AG08396 (cell line): ENCODE results near the gene TSGA10IP.
A peak's percentile ranks its signal among the peaks of the same experiment; 100 is the strongest.
"Not testable (repeated sequence)": the region's sequence is repeated elsewhere in the genome, so short reads cannot be mapped to it uniquely, and the experiment has no call there.

Experiments used
- DNase-seq: peaks from one replicate; pipeline ENCODE4 v3.0.0; 2012; ENCODE audit warnings: low spot score, mixed read lengths

Gene TSGA10IP

GRCh38 chr11:65946655-65947054, 1.4 kb downstream of the TSGA10IP start:
- no peak for DNase-seq

DNA sequence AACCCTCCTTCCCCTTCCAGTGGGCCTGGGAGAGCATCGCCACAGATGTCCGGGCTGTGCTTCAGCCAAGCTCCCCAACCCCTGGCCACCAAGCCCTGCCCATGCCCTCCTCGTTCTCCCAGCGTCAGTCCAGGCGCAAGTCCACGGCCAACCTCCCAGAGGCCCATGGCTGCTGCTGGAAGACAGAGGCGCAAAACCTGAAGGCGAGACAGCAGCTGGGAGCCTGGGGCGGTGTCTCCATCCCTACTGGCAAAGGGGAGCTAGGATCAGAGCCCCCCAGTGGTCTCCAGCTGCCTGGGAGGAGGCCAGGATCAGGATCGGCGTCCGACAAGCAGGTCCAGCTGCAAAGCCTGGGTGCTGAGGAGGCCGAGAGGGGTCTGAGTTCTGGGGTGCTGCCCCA, 1.9 kb downstream of the TSGA10IP start:
- DNase-seq = no peak

- no peak for DNase-seq
These were observed 2.4 kb downstream of the TSGA10IP start for GRCh38 chr11:65947603-65948125.

GRCh38 chr11:65950711-65951110, 5.4 kb downstream of the TSGA10IP start:
- not testable (repeated sequence) for DNase-seq

- not testable (repeated sequence) for DNase-seq
These were observed 6.4 kb downstream of the TSGA10IP start for GRCh38 chr11:65951641-65952040.

GRCh38 chr11:65952052-65952521, 6.8 kb downstream of the TSGA10IP start:
- DNase-seq = no peak

DNA sequence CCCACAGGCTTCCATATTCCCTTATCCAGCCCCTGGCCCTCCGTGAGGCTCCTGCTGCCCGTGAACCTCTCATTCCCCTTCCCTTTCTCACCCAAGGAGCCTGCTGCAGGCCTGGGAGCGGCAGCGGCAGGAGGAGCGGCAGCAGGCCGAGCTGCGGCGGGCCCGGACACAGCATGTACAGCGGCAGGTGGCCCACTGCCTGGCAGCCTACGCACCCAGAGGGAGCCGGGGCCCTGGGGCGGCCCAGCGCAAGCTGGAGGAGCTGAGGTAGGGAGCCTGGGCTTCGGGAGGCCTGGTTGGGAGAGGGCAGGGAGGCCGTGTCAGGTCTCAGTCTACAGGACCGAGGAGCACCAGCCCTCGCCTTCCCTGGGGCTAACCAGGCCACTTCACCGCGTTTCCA, 8.2 kb downstream of the TSGA10IP start:
- no peak for DNase-seq

- DNase-seq = no peak
These were observed 9.5 kb downstream of the TSGA10IP start for GRCh38 chr11:65954771-65955170.

DNA sequence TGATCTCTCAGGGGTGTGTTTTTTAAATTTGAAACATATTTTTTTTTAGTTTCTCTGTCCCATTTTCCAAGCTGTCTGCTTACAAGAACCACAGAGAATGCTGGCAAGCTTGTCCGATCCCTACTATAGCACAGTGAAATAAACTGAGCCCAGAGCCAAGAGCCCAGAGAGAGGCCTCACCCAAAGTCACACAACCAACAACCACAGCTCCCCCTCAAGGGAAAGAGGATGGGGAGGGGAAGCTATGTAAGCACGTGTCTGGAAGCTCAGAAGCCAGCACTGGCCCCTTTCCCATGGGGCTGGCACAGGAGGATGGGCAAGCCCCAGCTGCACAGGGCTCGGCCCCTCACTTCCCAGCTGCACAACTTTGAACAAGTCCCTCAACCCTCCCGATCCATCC, 13.0 kb downstream of the TSGA10IP start:
- no peak for DNase-seq

GRCh38 chr11:65958774-65959420, 13.6 kb downstream of the TSGA10IP start:
- DNase-seq = no peak

DNA sequence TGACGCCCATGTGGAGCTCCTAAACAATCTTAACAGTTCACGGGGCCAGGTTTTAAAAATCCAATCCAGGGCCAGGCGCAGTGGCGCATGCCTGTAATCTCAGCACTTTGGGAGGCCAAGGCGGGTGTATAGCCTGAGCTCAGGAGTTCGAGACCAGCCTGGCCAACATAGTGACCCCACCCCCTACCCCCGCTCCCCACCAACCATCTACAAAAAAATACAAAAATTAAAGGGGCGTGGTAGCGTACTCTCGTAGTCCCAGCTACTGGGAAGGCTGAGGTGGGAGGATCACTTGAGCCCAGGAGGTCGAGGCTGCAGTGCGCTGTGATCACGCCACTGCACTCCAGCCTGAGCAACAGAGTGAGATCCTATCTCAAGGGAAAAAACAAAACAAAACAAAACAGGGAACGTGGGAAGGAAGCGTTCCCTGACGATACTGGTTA, 15.6 kb downstream of the TSGA10IP start:
- no peak for DNase-seq

- peak; percentile 99 for DNase-seq
These were observed 16.2 kb downstream of the TSGA10IP start, which contains the start of gene SART1 for GRCh38 chr11:65961267-65962140. SART1 (plus strand) TSS chr11:65961734; CDS start chr11:65961781, 47 bp downstream.

- no peak for DNase-seq
These were observed 16.9 kb downstream of the TSGA10IP start for GRCh38 chr11:65962141-65962564.

GRCh38 chr11:65964906-65965305, 19.6 kb downstream of the TSGA10IP start:
- no peak for DNase-seq

- no peak for DNase-seq
These were observed 20.9 kb downstream of the TSGA10IP start for GRCh38 chr11:65965986-65966762.

DNA sequence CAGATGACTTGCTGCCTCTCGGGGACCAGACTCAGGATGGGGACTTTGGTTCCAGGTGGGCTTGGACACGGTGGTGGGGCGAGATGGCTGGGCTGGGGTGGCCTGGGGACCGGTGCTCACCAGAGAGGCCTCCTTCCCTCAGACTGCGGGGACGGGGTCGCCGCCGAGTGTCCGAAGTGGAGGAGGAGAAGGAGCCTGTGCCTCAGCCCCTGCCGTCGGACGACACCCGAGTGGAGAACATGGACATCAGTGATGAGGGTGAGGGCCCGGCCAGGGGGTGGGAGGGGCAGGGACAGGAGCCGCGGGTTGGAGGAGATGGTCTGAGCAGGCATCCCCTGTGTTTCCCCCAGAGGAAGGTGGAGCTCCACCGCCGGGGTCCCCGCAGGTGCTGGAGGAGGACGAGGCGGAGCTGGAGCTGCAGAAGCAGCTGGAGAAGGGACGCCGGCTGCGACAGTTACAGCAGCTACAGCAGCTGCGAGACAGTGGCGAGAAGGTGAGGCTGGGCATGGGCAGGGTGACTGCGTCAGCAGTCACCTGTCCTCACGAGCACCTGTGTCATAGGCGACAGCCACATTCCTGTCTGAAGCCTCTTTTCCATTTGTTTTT, 22.2 kb downstream of the TSGA10IP start:
- DNase-seq = no peak

DNA sequence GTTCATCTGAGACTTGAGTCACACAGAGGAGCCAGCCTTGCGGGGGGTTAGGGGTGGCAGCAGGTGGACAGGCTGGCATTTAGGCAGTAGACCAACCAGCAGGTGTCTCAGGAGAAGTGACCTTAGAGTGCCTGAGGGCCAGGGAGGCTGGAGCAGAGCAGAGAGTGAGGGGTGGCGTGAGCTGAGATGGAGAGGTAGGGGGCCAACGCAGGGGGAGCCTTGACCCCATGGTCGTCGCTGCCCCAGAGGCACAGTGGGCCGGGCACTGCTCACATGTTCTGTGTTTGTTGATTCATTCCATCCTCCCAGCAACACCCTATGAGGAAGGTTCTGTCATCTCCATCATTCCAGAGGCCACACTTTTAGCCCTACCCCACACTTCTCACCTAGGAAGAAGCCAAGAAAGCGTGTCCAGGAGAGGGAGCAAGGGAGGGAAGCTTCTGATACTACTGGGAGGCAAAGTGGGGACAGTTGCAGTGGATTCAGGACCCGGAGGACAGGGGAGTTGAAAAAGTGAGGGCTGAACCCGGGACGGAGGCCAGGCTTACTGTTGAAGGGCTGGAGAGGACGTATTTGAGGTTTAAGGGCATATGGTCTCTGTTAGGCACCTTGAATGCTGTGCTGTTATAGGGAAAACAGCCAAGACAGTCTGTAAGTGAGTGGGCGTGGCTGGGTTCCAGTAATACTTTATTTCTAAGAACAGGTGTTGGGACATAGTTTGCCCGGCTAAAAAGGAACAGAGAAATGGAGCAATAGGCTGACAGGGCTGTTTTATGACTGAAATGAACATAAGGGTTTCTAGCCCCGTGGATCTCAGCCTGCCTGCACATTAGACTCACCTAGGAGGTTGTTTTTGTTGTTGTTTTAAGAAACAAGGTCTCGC, 23.6 kb downstream of the TSGA10IP start:
- DNase-seq = no peak

- DNase-seq = no peak
These were observed 26.8 kb downstream of the TSGA10IP start for GRCh38 chr11:65972116-65972515.

DNA sequence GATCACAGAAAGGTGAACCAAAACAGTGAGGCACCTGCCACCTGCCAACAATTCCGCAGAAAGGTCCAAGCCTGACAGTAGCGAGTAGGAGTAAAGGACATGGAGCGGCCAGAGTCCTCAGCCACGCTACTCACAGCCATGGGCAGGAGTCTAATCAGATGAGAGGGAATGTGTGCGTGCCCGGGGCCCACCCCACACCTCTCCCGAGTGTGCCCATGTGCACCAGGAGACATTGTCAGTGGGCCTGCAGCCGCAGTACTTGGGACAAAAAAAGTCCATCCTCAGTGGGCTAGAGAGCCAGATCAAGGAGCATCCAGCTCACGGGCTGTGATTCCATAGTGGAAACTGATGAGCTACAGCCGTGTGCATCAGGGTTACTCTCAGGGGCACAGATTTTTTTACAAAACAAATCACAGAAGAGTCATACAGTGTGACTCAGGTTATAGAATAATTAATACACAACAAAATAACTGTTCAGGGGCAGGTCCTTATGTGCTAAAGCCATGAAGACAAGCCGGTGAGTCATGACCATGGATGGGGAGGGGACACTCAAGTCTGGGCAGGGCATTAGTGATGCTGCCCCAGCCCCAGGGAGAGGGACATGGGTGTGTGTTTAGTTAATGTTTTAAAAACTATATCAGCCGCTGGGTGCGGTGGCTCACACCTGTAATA, 28.3 kb downstream of the TSGA10IP start:
- DNase-seq = peak; percentile 65

DNA sequence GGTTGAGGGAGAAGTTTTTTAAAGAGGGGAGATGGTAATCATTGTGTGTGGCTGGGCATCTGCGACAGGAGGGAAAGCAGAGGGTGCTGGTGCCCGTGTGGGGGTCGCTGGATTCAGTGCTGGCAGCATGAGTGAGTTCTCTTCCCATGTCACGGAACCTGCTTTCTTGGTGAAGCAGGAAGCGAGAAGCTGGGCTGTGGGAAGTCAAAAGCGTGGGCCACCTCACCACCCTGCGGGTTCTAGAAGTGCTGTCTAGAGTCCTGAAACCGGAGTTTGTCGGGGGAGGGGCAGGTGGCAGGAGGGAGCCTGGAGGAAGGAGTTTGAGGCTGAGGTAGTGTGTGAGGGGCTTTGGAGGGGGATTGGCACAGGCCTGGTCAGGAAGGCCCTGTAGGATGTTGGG, 30.5 kb downstream of the TSGA10IP start:
- no peak for DNase-seq
